ENCODE data around the gene CGGBP1. TPM values are rescaled to one million over a fixed set of nuclear protein-coding genes. Genes with fewer than 3 reads are reported as not detected.

Gene CGGBP1, protein sequence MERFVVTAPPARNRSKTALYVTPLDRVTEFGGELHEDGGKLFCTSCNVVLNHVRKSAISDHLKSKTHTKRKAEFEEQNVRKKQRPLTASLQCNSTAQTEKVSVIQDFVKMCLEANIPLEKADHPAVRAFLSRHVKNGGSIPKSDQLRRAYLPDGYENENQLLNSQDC
- total RNA-seq (10 to 100 TPM; 41.9 to 58.8 (median 46.0) TPM), polyA plus RNA-seq (10 to 100 TPM; 23.6 to 44.9 TPM)
- long read RNA-seq, donor 1, full-length matches to known transcripts = 41 of 48 reads
- long read RNA-seq, donor 1, partial matches to known transcripts = 0 of 48 reads
- long read RNA-seq, donor 1, other reads (novel, unspliced or antisense) = 7 of 48 reads
- long read RNA-seq, donor 2, full-length matches to known transcripts = 64 of 69 reads
- long read RNA-seq, donor 2, partial matches to known transcripts = 4 of 69 reads
- long read RNA-seq, donor 2, other reads (novel, unspliced or antisense) = 1 of 69 reads
- long read RNA-seq, donor 3, full-length matches to known transcripts = 41 of 45 reads
- long read RNA-seq, donor 3, partial matches to known transcripts = 1 of 45 reads
- long read RNA-seq, donor 3, other reads (novel, unspliced or antisense) = 3 of 45 reads

- peaks cover 0 to 36% (median 30%) of the 10 kb centered on the region in 9 donors for H3K36me3 ChIP-seq
- ATAC-seq (peak; percentile 97 to 99 (median 98)), DNase-seq (peak; percentile 98)
- intact Hi-C loops (cut with DNase I) = loop anchor here in 5 of 10 donors (2.0 to 10.0 kb wide), 4 partner anchors 54 to 90 kb away; partner anchors contain the start of gene C3orf38 (in 4 of the 5)
- H3K4me1 ChIP-seq = peaks cover 7 to 65% (median 37%) of the 10 kb centered on the region in 12 donors
- TF ChIP-seq, protein P1, sequence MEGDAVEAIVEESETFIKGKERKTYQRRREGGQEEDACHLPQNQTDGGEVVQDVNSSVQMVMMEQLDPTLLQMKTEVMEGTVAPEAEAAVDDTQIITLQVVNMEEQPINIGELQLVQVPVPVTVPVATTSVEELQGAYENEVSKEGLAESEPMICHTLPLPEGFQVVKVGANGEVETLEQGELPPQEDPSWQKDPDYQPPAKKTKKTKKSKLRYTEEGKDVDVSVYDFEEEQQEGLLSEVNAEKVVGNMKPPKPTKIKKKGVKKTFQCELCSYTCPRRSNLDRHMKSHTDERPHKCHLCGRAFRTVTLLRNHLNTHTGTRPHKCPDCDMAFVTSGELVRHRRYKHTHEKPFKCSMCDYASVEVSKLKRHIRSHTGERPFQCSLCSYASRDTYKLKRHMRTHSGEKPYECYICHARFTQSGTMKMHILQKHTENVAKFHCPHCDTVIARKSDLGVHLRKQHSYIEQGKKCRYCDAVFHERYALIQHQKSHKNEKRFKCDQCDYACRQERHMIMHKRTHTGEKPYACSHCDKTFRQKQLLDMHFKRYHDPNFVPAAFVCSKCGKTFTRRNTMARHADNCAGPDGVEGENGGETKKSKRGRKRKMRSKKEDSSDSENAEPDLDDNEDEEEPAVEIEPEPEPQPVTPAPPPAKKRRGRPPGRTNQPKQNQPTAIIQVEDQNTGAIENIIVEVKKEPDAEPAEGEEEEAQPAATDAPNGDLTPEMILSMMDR (IDR thresholded peaks at IDR 0.05) = no peak
- peak; percentile 20 to 76 for TF ChIP-seq POLR2A (IDR thresholded peaks at IDR 0.05)
- no peaks in the 10 kb centered on the region for H3K27me3 ChIP-seq
- WGBS, 4 donors = 0% methylated on average over 51 to 76 of the region's 76 CpGs
- H3K27ac ChIP-seq = peak within 1 kb of the TSS; percentile 91 to 99 (median 96)
- H3K9me3 ChIP-seq = no peaks in the 10 kb centered on the region
- peak within 1 kb of the TSS; percentile 75 to 94 (median 86) for H3K4me3 ChIP-seq
Observed at GRCh38 chr3:88058581-88059379, at the start of gene CGGBP1, which contains the start of gene ZNF654. CGGBP1 (minus strand) TSS chr3:88059005; CDS start chr3:88055976, 3,029 bp downstream. ZNF654 (plus strand) TSS chr3:88059255; CDS start chr3:88059320, 65 bp downstream.

- Histone ChIP-seq H3K4me3 (no peak overlapping the region), H3K4me1 (peaks cover 0 to 20% (median 5%) of the 10 kb centered on the region in 12 donors), H3K27ac (no peak overlapping the region), H3K9me3 (peaks cover 0 to 20% (median 0%) of the 10 kb centered on the region in 12 donors), H3K36me3 (no peaks in the 10 kb centered on the region), H3K27me3 (no peaks in the 10 kb centered on the region)
- no peak for TF ChIP-seq POLR2A (IDR thresholded peaks at IDR 0.05)
- TF ChIP-seq, protein P1 (IDR thresholded peaks at IDR 0.05) = no peak
- intact Hi-C loops (cut with DNase I) = loop anchor here in 1 of 10 donors (5.0 kb wide), 1 partner anchor 43 kb away; no protein-coding TSS in a partner anchor
- ATAC-seq = peak in 1 of 4 donors; percentile 61
- no peak for DNase-seq
Observed at GRCh38 chr3:88105325-88105724, 46.5 kb upstream of the CGGBP1 start.

DNA sequence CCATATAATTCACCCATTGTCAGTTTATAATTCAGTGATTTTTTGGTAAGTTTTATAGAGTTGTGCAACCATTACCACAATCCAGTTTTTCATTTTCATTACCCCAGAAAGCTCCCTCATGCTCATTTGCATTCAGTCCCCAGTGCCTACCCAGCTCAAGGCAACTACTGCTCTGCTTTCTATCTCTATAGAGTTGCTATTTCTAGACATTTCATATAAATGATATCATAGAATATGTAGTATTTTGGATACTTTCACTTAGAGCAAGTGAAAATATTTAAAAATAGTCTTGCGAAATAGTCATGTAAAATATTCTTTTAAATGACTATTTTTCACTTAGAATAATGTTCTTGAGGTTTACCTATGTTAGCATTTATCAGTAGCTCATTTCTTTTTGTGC is 42.3 kb upstream of the CGGBP1 start:
- peaks cover 0 to 6% (median 0%) of the 10 kb centered on the region in 9 donors for H3K36me3 ChIP-seq
- no peak overlapping the region for H3K4me3 ChIP-seq
- intact Hi-C loops (cut with DNase I) = no loop called here
- peaks cover 0 to 11% (median 0%) of the 10 kb centered on the region in 12 donors for H3K4me1 ChIP-seq
- peaks cover 0 to 20% (median 0%) of the 10 kb centered on the region in 12 donors for H3K9me3 ChIP-seq
- 97 to 98% (median 98%) methylated on average over 1 of the region's 1 CpG for WGBS, 4 donors
- H3K27me3 ChIP-seq = no peaks in the 10 kb centered on the region
- TF ChIP-seq, protein P1 (IDR thresholded peaks at IDR 0.05) = no peak
- no peak for TF ChIP-seq POLR2A (IDR thresholded peaks at IDR 0.05)
- DNase-seq = no peak
- no peak overlapping the region for H3K27ac ChIP-seq
- ATAC-seq = no peak

Data from heart left ventricle (tissue), 16 donors.